Raji (cell line): ENCODE data around the gene DDN.

Source experiments
- POLR2A ChIP-seq: IDR thresholded peaks from 2 replicates; pipeline ENCODE4 v1.6.1; 2011; ENCODE audit warnings: low read depth, low read length, control low read depth; ENCODE audit not compliant: insufficient read depth

The DDN gene

DNA sequence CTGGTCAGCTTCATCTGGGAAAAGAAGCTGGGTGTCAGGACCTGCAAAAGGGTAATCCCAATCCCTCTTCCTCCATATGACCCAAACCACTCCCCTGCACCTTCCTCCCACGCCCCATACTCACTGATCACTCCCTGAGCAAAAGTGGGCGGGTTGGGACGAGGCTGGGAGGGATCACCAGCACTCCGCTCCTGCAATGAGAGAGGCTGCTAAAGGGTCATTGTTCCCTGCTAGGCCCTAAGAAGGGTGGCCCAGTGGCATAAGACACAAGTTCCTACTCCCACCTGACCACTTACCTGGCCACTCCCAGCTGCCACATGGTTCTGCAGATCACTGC is 35.1 kb upstream of the DDN start:
- TF ChIP-seq POLR2A, result no peak

DNA sequence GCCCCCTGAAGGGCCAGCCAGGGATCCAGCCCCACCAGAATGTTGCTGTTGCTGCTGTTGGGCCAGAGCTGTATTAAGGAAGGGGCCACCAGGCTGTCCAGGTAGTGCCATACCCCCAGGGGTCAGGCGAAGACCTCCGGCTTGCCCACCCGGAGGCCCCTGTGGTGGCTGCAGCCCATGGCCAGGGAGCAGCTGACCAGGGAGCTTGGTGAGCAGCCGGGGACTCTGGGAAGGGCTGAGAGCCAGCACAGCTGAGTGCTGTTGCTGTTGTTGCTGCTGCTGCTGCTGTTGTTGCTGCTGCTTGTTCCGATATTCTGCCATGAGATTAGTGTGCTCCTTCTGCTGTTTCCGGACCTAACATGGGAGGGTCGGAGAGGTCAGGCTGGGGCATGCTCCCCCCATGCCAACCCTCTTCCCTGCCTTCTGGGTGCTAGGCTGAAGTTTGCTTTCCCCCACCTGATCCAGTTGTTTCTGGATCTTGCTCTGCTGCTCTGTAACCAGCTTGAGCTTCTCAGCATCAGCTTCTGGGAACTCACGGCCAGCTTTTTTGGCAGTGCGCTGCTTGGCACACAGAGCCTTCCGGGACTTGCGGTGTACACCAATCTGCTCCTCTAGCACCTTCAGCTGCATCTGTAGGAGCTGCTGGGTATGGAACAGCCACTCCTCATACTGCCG is 34.6 kb upstream of the DDN start:
- no peak for TF ChIP-seq POLR2A

DNA sequence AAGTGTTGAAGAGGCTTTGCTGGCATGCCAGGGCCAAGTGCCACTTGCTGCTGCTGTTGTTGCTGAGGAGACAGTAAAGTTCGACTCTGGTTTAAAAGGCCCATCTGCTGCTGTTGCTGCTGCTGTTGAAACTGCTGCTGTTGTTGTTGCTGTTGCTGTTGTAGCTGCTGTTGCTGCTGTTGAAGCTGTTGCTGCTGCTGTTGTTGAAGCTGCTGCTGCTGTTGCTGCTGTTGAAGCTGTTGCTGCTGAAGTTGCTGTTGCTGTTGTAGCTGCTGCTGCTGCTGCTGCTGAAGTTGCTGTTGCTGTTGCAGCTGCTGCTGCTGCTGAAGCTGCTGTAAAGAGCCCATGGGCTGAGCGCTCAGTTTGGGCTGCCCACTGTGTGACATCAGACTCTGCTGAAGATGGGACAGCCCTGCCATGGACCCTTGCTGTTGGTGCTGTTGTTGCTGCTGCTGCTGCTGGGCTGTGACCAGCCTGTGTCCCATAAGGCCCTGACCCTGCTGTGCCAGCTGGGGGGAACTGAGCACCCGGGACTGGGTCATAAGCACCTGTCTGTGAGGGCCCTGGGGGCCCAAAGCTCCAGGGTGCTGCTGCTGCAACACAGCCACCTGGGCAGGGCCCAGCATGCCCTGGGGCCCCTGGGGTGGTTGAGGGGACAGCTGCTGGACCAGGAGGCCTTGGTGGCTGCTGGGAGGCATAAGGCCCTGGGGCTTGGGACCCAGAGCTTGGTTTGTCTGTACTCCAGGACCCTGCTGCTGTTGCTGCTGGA is 33.7 kb upstream of the DDN start:
- TF ChIP-seq POLR2A, result no peak

DNA sequence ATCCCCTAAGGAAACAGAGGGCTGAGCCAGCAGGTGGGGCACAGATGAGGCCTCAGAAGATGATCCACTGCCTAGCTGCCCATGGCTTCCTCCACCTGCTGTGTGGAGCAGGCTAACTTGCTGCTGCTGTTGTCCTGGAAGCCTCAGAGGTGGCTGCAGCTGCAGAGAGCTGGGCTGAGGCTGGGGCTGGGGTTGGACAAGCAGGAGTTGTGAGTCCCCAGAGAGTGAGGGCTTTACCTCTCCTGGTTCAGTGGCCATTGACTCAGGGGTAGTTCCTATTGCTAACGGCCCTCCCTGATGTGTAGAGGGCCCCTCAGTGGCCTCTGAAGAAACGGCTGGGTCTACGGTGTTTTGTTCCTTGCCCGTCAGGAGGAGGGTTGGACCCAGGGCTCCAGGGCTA is 33.1 kb upstream of the DDN start:
- no peak for TF ChIP-seq POLR2A

DNA sequence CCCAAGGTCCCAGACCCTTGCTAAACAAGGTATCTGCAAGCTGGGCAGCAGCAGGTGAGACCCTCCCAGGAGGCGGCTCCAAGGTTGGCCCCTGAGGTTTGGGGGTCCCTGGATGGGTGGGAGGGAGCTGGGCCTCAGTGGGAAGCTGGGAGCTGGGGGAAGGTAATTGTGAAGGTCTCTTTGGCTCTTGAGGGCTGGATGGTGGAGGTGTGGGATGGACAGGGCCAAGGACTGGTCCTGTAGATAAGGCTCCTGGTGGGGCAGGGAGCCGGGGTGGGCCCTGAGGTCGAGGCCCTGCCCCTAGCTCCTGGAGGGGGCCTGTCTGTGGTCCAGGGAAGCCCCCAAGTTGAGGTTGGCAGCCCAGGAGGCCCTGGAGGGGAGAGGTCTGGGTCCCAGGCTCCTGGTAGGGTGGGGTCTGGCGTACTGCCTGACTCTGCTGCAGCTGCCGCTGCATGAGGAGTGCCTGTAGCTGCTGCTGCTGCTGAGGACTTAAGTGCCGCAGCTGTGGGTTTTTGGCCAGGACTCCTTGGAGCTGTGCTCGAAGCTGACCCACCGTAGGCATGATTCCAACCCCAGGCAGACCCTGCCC is 32.5 kb upstream of the DDN start:
- no peak for TF ChIP-seq POLR2A

DNA sequence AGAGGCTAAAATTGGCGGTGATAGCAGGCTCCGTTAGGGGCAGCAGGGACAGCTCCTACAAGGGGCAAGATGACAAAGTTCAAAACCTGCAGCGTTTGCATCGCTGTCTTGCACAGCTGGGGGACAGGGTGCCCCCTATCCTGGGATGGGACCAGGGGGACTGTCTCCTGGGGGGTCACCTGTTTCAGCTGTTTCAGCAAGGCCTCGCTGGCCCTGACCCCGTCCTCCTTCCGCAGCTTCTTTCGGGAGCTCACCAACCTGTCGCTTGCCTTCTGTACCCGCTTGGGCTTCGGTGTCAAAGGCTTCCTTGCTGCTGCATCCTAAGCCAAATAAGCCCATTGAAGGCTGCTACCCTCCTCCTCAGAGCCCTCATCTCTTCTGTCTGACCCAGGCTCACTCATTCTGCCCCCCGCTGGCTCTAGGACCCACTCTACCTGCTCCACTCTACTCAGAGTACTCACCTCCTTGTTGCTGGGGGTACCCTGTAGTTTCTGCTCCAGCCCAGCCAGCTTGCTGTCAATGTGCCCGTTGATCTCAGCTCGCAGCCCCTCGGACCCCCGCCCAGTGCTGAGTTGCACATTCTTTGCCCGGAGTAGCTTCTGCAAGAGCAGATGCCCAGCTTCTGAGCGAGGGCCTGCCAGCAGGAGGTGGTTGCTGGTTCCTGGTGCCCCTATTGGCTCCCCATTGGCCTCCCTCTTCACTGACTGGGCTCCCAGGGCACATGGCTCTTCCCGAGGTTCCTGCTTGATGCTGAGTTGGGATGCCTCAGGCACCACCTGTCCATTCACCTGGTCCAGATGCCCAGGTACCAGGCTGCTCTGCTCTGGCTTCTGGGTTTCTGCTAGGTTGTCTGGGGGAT is 31.8 kb upstream of the DDN start:
- no peak for TF ChIP-seq POLR2A

DNA sequence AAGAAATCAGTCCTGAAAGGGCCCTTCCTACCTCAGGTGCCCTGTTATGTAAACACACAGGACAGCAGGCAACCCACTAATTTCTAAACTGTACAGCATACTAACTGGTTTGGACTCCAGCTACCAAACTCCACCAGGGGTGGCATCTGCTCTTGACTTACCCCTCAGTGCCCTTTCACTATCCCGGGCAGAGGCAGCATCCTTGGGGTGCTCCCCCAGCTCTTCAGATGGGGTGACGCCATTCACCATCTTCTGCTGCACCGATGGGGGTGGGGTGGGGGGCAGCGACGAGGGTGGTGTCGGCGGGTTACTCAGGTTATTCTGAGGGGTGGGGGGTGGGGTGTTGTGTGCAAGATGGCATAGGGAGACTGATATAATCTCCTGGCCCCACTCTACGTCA is 30.9 kb upstream of the DDN start:
- no peak for TF ChIP-seq POLR2A

DNA sequence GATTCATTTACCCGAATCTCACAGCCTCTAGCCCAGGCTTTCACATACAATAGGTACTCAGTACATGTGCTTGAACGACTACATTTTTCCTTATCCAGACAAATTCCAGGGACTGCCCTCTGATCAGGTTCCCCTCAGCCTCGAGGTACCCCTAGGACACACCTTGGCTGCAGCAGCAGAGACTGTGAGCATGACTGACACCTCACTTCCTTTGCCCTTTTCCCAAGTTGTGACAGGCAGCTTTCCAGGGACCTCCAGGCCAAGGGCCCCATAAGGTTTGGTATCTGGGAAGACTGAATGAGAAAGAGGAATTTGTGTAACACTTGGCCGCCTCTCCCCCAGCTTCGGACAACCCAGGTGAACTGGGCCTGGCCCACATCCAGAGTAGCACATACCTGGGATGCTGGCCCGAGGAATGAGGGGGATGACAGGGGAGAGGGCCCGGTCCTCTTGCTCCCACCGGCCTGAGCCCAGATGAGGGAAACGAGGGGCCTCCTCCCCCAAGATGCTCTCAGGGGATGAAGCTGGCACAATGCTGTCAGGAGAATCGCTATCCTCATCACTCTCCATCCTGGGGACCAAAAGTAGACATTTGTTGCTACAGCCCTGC is 29.6 kb upstream of the DDN start:
- no peak for TF ChIP-seq POLR2A

DNA sequence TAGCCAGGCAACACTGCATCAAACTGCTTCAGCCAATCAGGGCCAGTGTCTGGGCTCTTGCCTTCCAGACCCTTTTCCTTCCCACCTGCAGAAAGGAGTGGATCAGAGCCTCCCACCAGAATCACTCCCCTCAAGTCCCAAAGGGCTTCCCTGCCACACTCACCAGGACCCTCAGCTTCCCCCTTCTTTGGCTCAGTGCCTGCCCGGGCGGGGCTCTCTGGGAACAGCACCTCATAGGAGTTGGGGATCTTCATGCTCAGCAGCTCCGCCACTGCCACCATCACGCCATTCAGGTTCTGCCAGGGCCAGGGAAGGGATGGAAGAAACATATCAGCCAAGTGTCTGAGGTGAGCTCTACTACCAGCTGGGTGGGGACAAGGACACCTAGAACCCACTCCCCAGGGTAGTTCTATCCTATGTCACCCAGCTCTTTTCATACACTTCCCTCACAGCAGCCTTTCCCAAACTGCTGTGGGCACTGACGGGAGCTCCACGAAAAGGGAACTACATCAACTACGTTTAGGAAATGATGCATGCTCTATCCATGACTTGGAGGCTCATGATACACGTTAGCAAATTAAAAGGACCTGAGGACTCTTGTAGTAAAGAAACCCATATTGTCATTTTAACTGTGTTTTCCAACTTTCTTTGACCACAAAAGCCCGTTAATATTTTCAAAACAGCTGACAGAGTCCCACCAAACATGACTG is 28.8 kb upstream of the DDN start:
- no peak for TF ChIP-seq POLR2A

DNA sequence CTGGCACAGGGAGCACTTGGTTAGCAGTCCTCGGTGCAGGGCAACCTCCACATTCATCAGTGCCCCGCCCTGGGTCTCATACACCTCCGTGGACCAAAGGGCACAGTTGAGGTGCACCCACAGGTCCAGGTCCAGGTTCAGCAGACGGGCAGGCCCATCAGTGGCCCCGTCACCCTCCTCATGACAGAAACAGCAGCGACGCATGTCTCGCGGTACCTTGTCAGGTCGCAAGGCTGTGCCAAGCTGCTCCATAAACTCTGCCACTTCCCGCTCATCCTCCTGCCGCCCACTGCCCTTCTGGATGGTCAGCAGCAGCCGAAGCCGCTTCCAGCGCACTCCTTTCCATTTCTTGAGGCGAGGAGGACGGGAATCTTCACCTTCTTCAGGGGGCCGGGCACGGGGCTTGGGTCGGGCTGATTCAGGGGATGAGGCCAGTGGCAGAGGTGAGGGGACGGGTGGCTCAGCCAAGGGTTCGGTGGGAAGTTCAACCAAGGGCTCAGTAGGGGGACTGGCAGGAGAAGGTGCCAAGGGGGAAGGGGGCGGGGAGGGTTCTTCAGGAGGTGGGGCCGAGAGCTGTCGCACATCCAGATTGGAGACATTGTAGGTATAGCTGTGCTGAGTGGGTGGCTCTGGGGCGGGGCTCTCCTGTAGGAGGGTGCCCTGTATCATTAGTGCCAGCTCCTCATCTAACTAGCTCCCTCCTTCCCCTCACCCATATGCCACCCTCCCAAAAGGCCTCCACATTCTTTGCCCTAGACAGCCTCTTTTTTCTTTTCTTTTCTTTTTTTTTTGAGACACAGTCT is 27.7 kb upstream of the DDN start:
- TF ChIP-seq POLR2A, result no peak

DNA sequence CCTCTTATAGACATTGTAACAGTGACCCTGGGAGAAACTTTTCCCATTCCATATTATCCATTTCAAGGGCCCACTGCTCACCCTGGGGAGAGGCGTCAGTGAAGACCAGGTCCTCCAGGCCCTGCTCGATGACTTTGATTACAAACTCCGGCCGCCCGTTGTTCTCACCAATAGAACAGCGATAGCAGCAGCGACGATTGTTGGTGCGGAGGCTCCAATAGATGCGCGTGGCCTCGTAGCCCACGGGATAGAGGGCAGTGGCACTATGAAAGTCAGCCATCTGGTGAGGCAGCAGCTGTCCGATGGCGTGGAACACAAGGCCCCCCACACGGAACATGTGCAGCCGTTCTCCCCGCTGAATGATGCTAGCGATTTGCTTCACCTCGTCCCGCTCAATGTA is 26.9 kb upstream of the DDN start:
- TF ChIP-seq POLR2A, result no peak

DNA sequence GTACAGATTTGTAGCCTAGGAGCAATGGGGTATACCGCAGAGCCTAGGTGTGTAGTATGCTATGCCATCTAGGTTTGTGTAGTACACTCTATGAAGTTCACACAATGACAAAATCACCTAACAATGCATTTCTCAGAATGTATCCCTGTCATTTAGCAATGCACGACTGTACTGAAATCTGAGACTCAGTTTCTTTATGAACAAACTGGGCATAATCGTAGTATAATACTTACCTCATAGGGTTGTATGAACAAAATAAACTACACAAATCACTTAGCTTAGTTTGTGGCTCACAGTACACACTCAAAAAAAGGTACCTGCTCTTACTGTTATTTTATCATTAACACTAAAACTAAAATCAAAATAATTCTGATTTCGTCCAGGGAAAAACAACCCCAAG is 26.3 kb upstream of the DDN start:
- no peak for TF ChIP-seq POLR2A

DNA sequence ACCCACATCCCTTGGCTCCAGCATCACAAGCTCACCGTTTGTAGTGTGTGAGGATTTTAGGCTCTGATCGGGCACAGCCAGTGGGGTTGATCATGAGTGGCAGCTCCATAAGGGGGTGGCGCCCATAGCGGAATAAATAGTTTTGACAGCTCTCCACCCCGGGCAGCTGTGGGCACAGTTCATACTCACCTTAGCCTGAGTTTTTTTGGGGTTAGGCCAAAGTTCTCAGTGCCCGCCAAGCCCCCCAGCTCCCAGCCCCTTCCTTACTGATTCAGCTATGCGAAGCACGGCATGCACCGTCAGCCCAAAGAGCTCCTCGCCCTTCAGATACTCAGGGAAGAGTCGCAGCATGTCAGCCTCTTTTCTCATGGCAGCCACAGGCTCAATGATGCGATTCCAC is 25.4 kb upstream of the DDN start:
- no peak for TF ChIP-seq POLR2A

DNA sequence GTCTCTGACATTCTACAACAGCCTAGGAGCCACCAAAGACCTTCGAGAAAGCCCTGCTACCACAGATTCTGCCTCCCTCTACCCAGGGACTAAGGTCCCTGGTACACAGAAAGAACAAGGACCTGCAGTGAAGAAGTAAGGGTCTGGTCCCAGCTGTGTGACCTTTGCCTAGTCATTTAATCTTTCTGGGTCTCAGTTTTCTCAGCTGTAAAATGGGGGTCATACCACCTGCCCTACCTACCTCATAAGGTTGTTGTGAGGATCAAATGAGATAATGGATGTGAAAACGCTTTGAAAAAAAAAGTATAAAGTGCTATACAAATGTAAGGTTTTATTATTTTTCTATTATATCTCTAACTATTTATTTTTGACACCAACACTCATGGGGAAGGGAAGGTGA is 24.6 kb upstream of the DDN start:
- TF ChIP-seq POLR2A, result no peak
